Cardiac muscle cell (in vitro differentiated cells and primary cell): ENCODE results near the gene CHN2. TPM values are rescaled to one million over a fixed set of nuclear protein-coding genes. Genes with fewer than 3 reads are reported as not detected.

Experiments used
- DNase-seq, 2 donors: peaks; one replicate each; pipeline versions ENCODE4 v3.0.0 to v3.0.0-alpha.2; 2010 to 2017; ENCODE audit warnings: low read depth in 1 of 2, low spot score in 1 of 2
- H3K27ac ChIP-seq: fragments of 200-600 bp; sonication (generic); 2 replicates; pipeline ENCODE4 v1.5.1; 2016
- H3K27me3 ChIP-seq: fragments of 200-600 bp; sonication (generic); 2 replicates; pipeline ENCODE4 v1.6.0; 2016; ENCODE audit warnings: control low read depth
- H3K36me3 ChIP-seq: fragments of 200-600 bp; sonication (generic); 2 replicates; pipeline ENCODE4 v1.5.1; 2016; ENCODE audit warnings: control low read depth
- H3K4me1 ChIP-seq: fragments of 200-600 bp; sonication (generic); 2 replicates; pipeline ENCODE4 v1.8.1; 2017; ENCODE audit warnings: low read depth, mild to moderate bottlenecking, mixed run types
- H3K4me3 ChIP-seq: fragments of 200-600 bp; sonication (generic); 2 replicates; pipeline ENCODE4 v1.5.1; 2016; ENCODE audit warnings: mild to moderate bottlenecking
- H3K9me3 ChIP-seq: fragments of 200-600 bp; sonication (generic); 2 replicates; pipeline ENCODE4 v1.5.1; 2017; ENCODE audit warnings: low read depth, mild to moderate bottlenecking, control low read depth
- CTCF ChIP-seq: IDR thresholded peaks from 2 replicates; pipeline ENCODE4 v1.5.1; 2012; ENCODE audit warnings: low read depth, mild to moderate bottlenecking, low read length
- polyA plus RNA-seq: library from polyadenylated mRNA; unstranded; fragments of >200 nt; fragmentation: Nextera tagmentation; extraction: Ambion mirVana; gene quantifications from 2 replicates; pipeline ENCODE4 v1.2.1, GENCODE V29; 2016
- total RNA-seq: library from RNA; depleted of rRNA; stranded (reverse); fragments of >200 nt; gene quantifications from 2 replicates; pipeline ENCODE4 v1.2.3, GENCODE V29; 2016

The CHN2 gene
- total and polyA plus RNA-seq, 2 experiments from 2014 or later, result 16.0 to 30.5 TPM

- Histone ChIP-seq H3K4me1 (no peaks in the 10 kb centered on the region), H3K9me3 (no peaks in the 10 kb centered on the region), H3K27me3 (no peaks in the 10 kb centered on the region), H3K27ac (no peak overlapping the region), H3K4me3 (no peak overlapping the region), H3K36me3 (no peaks in the 10 kb centered on the region)
- DNase-seq, result no peak
- TF ChIP-seq CTCF, result no peak
Measured at GRCh38 chr7:29429401-29429800, 234.8 kb downstream of the CHN2 start.

GRCh38 chr7:29430279-29430949 lies 235.8 kb downstream of the CHN2 start:
- no peak for DNase-seq
- no peak for TF ChIP-seq CTCF
- no peaks in the 10 kb centered on the region for H3K9me3 ChIP-seq
- H3K36me3 ChIP-seq, result no peaks in the 10 kb centered on the region
- no peak overlapping the region for H3K27ac ChIP-seq
- H3K4me1 ChIP-seq, result no peaks in the 10 kb centered on the region
- H3K4me3 ChIP-seq, result no peak overlapping the region
- no peaks in the 10 kb centered on the region for H3K27me3 ChIP-seq

- Histone ChIP-seq H3K4me1 (no peaks in the 10 kb centered on the region), H3K36me3 (no peaks in the 10 kb centered on the region), H3K27ac (no peak overlapping the region), H3K27me3 (no peaks in the 10 kb centered on the region), H3K9me3 (no peaks in the 10 kb centered on the region), H3K4me3 (no peak overlapping the region)
- no peak for TF ChIP-seq CTCF
- no peak for DNase-seq
Measured at GRCh38 chr7:29431686-29432085, 237.1 kb downstream of the CHN2 start.

- no peak for TF ChIP-seq CTCF
- DNase-seq, result no peak
Measured at GRCh38 chr7:29432721-29433120, 238.1 kb downstream of the CHN2 start.

GRCh38 chr7:29434380-29434768 lies 239.8 kb downstream of the CHN2 start:
- no peak overlapping the region for H3K4me3 ChIP-seq
- no peaks in the 10 kb centered on the region for H3K36me3 ChIP-seq
- H3K4me1 ChIP-seq, result no peaks in the 10 kb centered on the region
- no peak overlapping the region for H3K27ac ChIP-seq
- TF ChIP-seq CTCF, result no peak
- no peaks in the 10 kb centered on the region for H3K9me3 ChIP-seq
- no peak for DNase-seq
- H3K27me3 ChIP-seq, result no peaks in the 10 kb centered on the region

More at GRCh38 chr7:29432721-29433120, 238.1 kb downstream of the CHN2 start:
- Histone ChIP-seq H3K4me3 (no peak overlapping the region), H3K4me1 (no peaks in the 10 kb centered on the region), H3K36me3 (no peaks in the 10 kb centered on the region), H3K9me3 (no peaks in the 10 kb centered on the region), H3K27ac (no peak overlapping the region), H3K27me3 (no peaks in the 10 kb centered on the region)
